Measurements from ENCODE around the gene CHD9NB. TPM values are rescaled to one million over a fixed set of nuclear protein-coding genes. Genes with fewer than 3 reads are reported as not detected.

Gene CHD9NB
- total RNA-seq, 4 donors from 2014 or later = 3.0 to 3.1 TPM; not detected in 2

- Histone ChIP-seq H3K9me3 (no peaks in the 10 kb centered on the region), H3K4me3 (no peak overlapping the region), H3K27me3 (no peaks in the 10 kb centered on the region), H3K27ac (no peak overlapping the region), H3K36me3 (no peaks in the 10 kb centered on the region), H3K4me1 (no peaks in the 10 kb centered on the region)
- TF ChIP-seq POLR2AphosphoS5 (IDR thresholded peaks at IDR 0.05) (no peak), EP300 (IDR thresholded peaks at IDR 0.05; ENCODE audit: low read depth) (no peak)
- in situ Hi-C loops (cut with MboI; ENCODE audit: low pct_ligation_motif_present in 1 of 4, low pct_unique_long_range_greater_than_20kb in 1 of 4, low sequenced_read_pairs in 3 of 4) = no loop called here
- WGBS, 2 donors (ENCODE audit: low coverage in 1 of 2) = 94 to 100% methylated on average over 1 of the region's 1 CpG
- intact Hi-C loops (cut with DNase I; ENCODE audit: low total_unique reads) = no loop called here
- no peak for DNase-seq
Measured at GRCh38 chr16:52991572-52991971, 61.1 kb downstream of the CHD9NB start.

Other genes with a start within 250 kb of the CHD9NB start
- gene CHD9, start 2.1 kb upstream of the CHD9NB start, total RNA-seq = 100 to 1,000 TPM in 1 of 4 donors, 10 to 100 TPM in 3; 37.4 to 112 (median 64.4) TPM

Measured in transverse colon (tissue), 4 donors.